Stimulated activated naive CD8-positive, alpha-beta T cell treated with anti-CD3 and anti-CD28 coated beads, Interleukin-15, Interleukin-2, amounts not matched to agents 100 ng/mL and 50 ng/mL, for 24 hours (primary cell): ENCODE data around the gene HOXD9.

ENCODE experiments used
- H3K27ac Mint-ChIP-seq: one replicate; pipeline ENCODE4 v1.8.0; 2021; ENCODE audit warnings: mild to moderate bottlenecking, mixed read lengths
- H3K27me3 Mint-ChIP-seq: one replicate; pipeline ENCODE4 v1.8.0; 2021; ENCODE audit warnings: mixed read lengths
- H3K36me3 Mint-ChIP-seq: one replicate; pipeline ENCODE4 v1.8.0; 2021; ENCODE audit warnings: low read depth, mixed read lengths
- H3K4me1 Mint-ChIP-seq: one replicate; pipeline ENCODE4 v1.8.0; 2021; ENCODE audit warnings: low read depth, mixed read lengths
- H3K4me3 Mint-ChIP-seq: one replicate; pipeline ENCODE4 v1.8.0; 2021; ENCODE audit warnings: mild to moderate bottlenecking, mixed read lengths
- H3K9me3 Mint-ChIP-seq: one replicate; pipeline ENCODE4 v1.8.0; 2021; ENCODE audit warnings: mixed read lengths

Gene HOXD9

GRCh38 chr2:176171351-176172006, 49.0 kb downstream of the HOXD9 start:
- H3K27me3 Mint-ChIP-seq: peaks cover 81% of the 10 kb centered on the region
- H3K4me3 Mint-ChIP-seq: no peak overlapping the region
- H3K36me3 Mint-ChIP-seq: no peaks in the 10 kb centered on the region
- no peak overlapping the region for H3K27ac Mint-ChIP-seq
- peaks cover 14% of the 10 kb centered on the region for H3K4me1 Mint-ChIP-seq
- H3K9me3 Mint-ChIP-seq: no peaks in the 10 kb centered on the region

GRCh38 chr2:176172007-176172894, 49.7 kb downstream of the HOXD9 start:
- Mint-ChIP-seq H3K4me1 (peaks cover 14% of the 10 kb centered on the region), H3K27ac (no peak overlapping the region), H3K9me3 (no peaks in the 10 kb centered on the region), H3K36me3 (no peaks in the 10 kb centered on the region), H3K4me3 (no peak overlapping the region), H3K27me3 (peaks cover 81% of the 10 kb centered on the region)

- H3K9me3 Mint-ChIP-seq: no peaks in the 10 kb centered on the region
- H3K27ac Mint-ChIP-seq: no peak overlapping the region
- H3K27me3 Mint-ChIP-seq: peaks cover 81% of the 10 kb centered on the region
- H3K4me1 Mint-ChIP-seq: peaks cover 14% of the 10 kb centered on the region
- no peak overlapping the region for H3K4me3 Mint-ChIP-seq
- H3K36me3 Mint-ChIP-seq: no peaks in the 10 kb centered on the region
Observed at GRCh38 chr2:176172895-176173566, 50.5 kb downstream of the HOXD9 start.

GRCh38 chr2:176173567-176174381, 51.3 kb downstream of the HOXD9 start:
- Mint-ChIP-seq H3K4me3 (no peak overlapping the region), H3K9me3 (no peaks in the 10 kb centered on the region), H3K27me3 (peaks cover 88% of the 10 kb centered on the region), H3K27ac (no peak overlapping the region), H3K4me1 (peaks cover 14% of the 10 kb centered on the region), H3K36me3 (no peaks in the 10 kb centered on the region)

- H3K27ac Mint-ChIP-seq: no peak overlapping the region
- peaks cover 92% of the 10 kb centered on the region for H3K27me3 Mint-ChIP-seq
- H3K4me1 Mint-ChIP-seq: peaks cover 14% of the 10 kb centered on the region
- H3K9me3 Mint-ChIP-seq: no peaks in the 10 kb centered on the region
- H3K36me3 Mint-ChIP-seq: no peaks in the 10 kb centered on the region
- no peak overlapping the region for H3K4me3 Mint-ChIP-seq
Observed at GRCh38 chr2:176174382-176174823, 51.9 kb downstream of the HOXD9 start.
